ENCODE data around the gene COLQ.

DNA sequence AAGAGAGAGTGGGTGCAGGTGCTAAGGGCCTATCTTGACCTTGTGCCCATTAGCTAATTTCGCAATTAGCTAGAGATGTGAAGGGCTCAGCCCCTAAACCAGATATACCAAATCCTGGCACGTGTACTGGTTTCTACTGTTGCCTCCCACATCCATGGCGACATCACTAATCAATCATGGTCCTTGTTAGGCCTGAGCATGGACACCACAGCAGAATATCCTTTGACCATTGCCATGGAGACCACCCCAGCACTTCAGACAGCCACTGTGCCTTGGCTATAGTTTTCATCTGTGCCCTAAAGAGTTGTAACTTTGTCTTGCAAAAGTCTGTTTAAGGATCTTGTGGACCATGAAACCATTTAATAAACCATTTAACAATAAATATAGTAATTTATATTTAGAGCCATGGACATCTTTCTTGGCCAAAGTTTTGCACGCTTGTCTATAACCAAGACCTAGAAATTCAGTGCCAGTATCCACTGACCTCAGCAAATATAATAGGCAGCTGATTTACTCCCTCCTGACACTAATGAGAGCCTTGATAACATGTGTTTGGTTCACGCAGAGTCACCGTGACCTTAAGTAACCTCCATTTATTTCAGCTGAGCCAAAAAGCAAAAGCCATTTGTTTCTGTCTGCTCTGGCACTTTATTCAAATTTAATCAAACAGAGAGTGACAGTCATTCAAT is 43.4 kb downstream of the COLQ start:
- TF ChIP-seq, protein P1, sequence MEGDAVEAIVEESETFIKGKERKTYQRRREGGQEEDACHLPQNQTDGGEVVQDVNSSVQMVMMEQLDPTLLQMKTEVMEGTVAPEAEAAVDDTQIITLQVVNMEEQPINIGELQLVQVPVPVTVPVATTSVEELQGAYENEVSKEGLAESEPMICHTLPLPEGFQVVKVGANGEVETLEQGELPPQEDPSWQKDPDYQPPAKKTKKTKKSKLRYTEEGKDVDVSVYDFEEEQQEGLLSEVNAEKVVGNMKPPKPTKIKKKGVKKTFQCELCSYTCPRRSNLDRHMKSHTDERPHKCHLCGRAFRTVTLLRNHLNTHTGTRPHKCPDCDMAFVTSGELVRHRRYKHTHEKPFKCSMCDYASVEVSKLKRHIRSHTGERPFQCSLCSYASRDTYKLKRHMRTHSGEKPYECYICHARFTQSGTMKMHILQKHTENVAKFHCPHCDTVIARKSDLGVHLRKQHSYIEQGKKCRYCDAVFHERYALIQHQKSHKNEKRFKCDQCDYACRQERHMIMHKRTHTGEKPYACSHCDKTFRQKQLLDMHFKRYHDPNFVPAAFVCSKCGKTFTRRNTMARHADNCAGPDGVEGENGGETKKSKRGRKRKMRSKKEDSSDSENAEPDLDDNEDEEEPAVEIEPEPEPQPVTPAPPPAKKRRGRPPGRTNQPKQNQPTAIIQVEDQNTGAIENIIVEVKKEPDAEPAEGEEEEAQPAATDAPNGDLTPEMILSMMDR (optimal IDR thresholded peaks at IDR 0.05 in 1 of 3, IDR thresholded peaks at IDR 0.05 in 1 of 3, conservative IDR thresholded peaks at IDR 0.05 in 1 of 3; ENCODE audit: extremely low read depth in 1 of 3, insufficient read depth in 2 of 3, low read length in 3 of 3) = no peak
- no peak for TF ChIP-seq EZH2 (IDR thresholded peaks at IDR 0.05; ENCODE audit: low read length)

Measured in keratinocyte (primary cell).